GM12873 (cell line): ENCODE measurements around the gene SETD9.

ENCODE experiments used
- CTCF ChIP-seq: IDR thresholded peaks from 2 replicates; pipeline ENCODE4 v1.5.1; 2012; ENCODE audit warnings: low read depth, mild to moderate bottlenecking, moderate library complexity, low read length, control low read depth; ENCODE audit not compliant: insufficient read depth; ENCODE audit errors: missing control alignments

SETD9 gene

GRCh38 chr5:56958595-56958994 lies 49.2 kb downstream of the SETD9 start:
- TF ChIP-seq CTCF: no peak

GRCh38 chr5:56959326-56959725 lies 49.9 kb downstream of the SETD9 start:
- no peak for TF ChIP-seq CTCF

- TF ChIP-seq CTCF: no peak
Measured at GRCh38 chr5:56961746-56962145, 52.4 kb downstream of the SETD9 start.

- no peak for TF ChIP-seq CTCF
Measured at GRCh38 chr5:56962286-56962685, 52.9 kb downstream of the SETD9 start.

GRCh38 chr5:56963246-56963645 lies 53.9 kb downstream of the SETD9 start:
- TF ChIP-seq CTCF: no peak

GRCh38 chr5:56964173-56964572 lies 54.8 kb downstream of the SETD9 start:
- no peak for TF ChIP-seq CTCF
